GM21526 (cell line): ENCODE data around the gene CDH24.
A peak's percentile ranks its signal among the peaks of the same experiment; 100 is the strongest.

Experiments
- ATAC-seq: cut with Tn5 transposase; IDR thresholded peaks from one replicate; pipeline ENCODE4 v1.9.1; 2021; ENCODE audit warnings: moderate library complexity; ENCODE audit not compliant: unreplicated experiment, low FRiP score

The CDH24 gene

GRCh38 chr14:23047751-23048693, 9.3 kb downstream of the CDH24 start:
- ATAC-seq = no peak

DNA sequence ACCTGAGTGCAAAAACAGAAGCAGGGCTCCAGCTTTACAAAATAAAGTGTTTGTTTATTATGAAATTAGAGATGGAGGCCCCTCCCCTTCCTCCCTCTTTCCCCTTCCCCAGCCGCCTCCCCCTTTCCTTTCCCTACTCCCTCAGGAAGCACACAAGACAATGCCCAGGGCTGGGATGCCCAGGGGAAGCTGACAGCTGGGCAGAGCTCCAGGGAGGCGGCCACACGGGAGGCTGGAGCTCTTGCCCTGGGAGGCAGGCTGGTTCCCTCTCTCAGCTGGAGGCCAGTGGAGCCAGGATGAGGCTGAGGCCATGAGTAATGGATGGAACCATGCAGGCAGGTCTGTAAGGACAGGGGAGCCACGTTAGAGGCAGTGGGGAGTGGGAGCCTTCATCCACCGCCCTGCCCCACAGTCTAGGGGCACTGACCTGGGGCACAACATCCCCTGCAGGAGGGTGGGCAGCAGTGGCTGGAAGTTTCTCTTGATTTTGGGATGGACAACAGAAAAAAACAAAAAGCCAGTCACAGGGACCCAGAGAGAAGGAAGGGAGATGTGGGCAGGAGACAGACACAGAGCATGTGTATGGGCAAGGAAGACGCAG, 10.2 kb downstream of the CDH24 start:
- ATAC-seq = no peak

DNA sequence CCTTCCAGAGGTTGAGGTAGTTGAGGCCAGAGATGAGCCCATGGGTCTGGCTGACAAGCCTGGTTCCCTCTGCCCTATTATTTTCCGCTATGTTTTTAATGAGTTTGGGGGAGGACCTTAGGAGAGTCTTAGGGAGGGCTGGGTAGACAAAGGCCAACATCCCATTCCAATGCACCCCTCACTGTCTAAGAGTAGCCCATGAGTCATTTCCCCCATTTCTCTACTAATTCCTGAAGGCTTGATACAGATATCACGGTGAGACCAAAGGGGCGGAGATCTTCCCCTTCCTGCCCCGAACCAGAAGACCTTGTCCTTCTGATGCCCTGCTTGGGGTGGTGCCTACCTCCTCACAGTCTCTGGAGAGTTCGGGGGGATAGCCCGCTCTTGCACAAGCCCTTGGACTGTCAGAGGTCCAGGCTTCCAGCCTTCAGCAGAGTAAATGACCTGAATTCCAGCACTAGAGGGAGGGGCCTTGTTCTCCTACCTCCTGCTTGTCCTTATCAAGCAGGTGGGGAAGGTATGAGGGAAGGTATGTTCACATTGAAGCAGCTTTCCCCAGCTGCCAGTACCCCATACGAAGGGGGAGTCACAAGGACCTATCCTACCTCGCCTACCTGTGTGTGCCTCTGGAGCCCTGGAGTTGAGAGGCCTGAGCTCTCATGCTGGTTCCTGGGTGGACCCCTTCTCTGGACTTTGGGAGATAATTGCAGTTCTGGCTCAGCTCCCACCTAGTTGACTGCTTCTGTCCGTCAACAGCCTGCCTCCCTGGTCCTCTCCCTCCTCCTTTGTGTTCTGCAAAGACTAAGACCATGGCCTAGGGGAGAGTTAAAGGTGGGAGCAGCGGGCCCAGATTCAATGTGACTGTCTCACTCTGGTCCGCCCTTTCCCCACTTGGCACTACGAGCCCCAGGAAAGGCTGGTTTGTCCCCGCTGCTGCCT, 11.6 kb downstream of the CDH24 start:
- ATAC-seq = no peak

GRCh38 chr14:23044840-23045239, 12.5 kb downstream of the CDH24 start:
- no peak for ATAC-seq

DNA sequence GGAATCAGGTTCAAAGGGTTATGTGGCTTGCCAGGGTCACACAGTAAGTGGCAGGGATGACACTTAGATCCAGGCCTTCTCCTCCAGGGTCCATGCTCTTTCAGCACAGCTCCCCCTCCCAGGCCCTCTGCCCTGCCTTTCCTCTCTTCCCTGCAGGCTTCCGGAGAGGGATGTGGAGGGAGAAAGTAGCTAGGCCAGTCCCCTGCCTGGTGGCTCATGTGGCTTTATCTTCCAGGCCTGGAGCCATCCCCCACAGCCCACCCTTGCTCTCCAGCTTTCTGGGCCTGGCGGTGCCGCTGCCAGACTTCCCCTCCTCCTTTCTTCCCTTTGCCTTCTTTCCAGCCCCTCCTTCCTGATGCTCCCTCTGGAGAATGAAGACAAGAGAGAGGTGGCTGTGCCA, 13.6 kb downstream of the CDH24 start:
- ATAC-seq = no peak

DNA sequence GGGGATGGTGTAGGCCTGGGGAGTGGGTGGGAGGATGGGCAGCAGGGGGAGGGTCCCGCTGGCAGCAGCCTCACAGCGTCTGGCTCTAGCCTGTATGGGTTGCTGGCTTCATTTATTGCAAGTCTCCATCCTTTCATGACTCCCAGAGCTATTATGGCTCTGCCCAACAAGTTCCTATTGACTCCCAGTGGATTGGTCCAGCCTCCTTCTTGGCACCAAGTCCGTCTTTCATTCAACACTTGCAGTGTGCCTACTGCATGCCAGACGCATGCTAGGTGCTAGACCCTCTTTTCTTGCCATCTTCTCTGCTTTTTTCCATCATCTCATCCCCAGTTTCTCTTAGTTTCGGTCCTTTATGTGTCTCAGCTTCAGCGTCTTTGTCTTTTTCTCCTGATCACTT, 14.2 kb downstream of the CDH24 start:
- no peak for ATAC-seq

DNA sequence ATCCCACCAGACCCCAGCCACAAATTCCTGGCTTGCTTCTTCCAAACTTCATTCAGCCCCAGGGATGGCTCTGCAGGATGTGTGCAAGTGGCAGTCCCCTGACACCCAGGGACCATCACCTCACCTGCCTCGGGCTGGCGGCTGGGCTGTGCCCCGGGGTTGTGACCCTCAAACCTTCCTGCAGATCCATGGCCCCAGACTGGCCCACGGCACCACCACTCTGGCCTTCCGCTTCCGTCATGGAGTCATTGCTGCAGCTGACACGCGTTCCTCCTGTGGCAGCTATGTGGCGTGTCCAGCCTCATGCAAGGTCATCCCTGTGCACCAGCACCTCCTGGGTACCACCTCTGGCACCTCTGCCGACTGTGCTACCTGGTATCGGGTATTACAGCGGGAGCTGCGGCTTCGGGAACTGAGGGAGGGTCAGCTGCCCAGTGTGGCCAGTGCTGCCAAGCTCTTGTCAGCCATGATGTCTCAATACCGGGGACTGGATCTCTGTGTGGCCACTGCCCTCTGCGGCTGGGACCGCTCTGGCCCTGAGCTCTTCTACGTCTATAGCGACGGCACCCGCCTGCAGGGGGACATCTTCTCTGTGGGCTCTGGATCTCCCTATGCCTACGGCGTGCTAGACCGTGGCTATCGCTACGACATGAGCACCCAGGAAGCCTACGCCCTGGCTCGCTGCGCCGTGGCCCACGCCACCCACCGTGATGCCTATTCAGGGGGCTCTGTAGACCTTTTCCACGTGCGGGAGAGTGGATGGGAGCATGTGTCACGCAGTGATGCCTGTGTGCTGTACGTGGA, 15.0 kb downstream of the CDH24 start, which contains the start of gene PSMB11:
Gene PSMB11 (plus strand): TSS at position 51 of the 804 bp plus-strand sequence. CDS start 14 bp downstream, at position 65.
- no peak for ATAC-seq

DNA sequence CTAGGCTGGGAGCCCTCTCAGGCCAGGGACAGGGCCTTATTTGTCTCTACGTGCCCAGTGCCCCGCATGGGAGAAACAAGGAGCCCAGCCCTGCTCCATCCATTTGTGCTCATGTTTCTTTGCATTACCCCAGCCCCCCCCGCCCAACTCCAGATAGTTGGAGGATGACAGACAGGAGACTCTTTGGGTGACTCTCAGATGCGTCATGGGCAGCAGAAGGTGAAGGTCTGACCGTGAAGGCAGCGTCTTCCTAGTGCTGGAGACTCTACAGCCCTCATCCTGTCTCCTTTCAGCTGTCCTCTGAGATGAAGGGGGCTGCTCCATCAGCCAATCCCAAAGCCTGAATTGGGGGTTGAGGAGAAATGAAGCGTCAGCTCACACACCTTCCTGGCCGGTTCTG, 15.6 kb downstream of the CDH24 start:
- no peak for ATAC-seq

- ATAC-seq = no peak
These were observed 17.2 kb downstream of the CDH24 start for GRCh38 chr14:23040100-23040499.

GRCh38 chr14:23035303-23036144, 21.8 kb downstream of the CDH24 start:
- no peak for ATAC-seq

- ATAC-seq = peak; percentile 86
These were observed 22.6 kb downstream of the CDH24 start, which contains the start of gene PSMB5 for GRCh38 chr14:23034498-23035302. PSMB5 (minus strand) TSS chr14:23034900; CDS start chr14:23034881, 19 bp downstream.

DNA sequence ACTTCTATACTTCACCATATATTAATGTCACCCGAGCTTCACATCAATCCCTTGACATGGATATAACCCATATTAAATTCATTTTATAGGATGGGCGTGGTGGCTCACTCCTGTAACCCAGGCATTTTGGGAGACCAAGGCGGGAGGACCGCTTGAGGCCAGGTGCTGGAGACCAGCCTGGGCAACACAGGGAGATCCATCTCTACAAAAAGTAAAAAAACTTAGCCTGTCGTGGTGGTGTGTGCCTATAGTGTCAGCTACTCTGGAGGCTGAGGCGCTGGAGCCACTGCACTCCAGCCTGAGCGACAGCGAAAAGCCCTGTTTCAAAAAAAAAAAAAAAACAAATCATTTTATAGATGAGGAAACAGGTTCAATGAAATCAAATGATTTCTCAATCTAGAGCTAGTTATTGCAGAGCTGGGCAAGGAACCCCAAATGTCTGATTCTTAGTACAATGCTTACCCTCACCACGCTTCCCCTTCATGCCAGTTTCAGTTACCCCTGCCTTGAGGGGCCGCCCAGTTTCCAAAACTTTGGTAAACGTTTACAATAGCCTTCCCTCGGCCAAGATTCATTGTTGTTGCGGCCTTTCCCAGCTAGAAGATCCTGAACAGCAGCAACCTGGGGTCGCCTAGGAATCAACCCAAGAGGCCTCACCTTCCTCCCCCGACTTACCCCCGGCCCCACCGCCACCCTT, 23.4 kb downstream of the CDH24 start:
- no peak for ATAC-seq

DNA sequence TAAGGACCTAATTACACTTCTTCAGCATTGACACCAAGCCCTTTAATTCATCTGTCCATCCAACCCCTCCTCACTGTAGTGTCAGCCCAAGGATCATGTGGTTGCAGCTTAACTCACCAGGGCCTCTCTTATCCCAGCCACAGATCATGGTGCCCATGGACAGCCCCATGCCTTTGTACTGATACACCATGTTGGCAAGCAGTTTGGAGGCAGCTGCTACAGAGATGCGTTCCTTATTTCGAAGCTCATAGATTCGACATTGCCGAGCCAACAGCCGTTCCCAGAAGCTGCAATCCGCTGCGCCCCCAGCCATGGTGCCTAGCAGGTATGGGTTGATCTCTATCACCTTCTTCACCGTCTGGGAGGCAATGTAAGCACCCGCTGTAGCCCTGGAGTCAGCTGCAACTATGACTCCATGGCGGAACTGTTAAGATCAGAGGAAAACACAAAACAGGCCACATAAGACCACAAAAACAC, 24.0 kb downstream of the CDH24 start:
- no peak for ATAC-seq

DNA sequence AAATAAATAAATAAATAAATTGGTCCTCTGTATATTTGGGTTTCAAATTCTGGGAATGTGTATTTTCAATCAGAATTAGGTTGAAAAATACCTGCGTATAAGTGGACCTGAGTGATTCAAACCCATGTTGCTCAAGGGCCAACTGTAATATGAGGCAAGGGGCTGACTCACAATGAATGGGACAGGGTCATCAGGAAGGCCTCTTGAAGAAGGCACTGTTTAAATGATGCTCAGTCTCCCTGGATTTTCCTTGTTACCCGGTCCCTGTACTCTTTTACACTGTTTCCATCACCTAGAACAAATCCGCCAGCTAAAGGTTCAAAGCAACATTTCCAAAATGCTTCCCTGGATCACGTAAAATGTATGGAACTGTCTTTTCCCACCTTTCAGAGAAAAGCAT, 26.4 kb downstream of the CDH24 start:
- no peak for ATAC-seq

- no peak for ATAC-seq
These were observed 28.5 kb downstream of the CDH24 start for GRCh38 chr14:23028799-23029198.

GRCh38 chr14:23025151-23025814, 32.0 kb downstream of the CDH24 start:
- ATAC-seq = no peak

GRCh38 chr14:23024612-23025075, 32.7 kb downstream of the CDH24 start:
- ATAC-seq = no peak
